ENCODE data around the gene SWT1. TPM values are rescaled to one million over a fixed set of nuclear protein-coding genes. Genes with fewer than 3 reads are reported as not detected.

SWT1 gene
- total and polyA plus RNA-seq, 9 of the 15 experiments (the other 6 are each of a cell fraction or from before 2014, with no cell fraction given), result 1.5 to 3.4 (median 2.3) TPM

DNA sequence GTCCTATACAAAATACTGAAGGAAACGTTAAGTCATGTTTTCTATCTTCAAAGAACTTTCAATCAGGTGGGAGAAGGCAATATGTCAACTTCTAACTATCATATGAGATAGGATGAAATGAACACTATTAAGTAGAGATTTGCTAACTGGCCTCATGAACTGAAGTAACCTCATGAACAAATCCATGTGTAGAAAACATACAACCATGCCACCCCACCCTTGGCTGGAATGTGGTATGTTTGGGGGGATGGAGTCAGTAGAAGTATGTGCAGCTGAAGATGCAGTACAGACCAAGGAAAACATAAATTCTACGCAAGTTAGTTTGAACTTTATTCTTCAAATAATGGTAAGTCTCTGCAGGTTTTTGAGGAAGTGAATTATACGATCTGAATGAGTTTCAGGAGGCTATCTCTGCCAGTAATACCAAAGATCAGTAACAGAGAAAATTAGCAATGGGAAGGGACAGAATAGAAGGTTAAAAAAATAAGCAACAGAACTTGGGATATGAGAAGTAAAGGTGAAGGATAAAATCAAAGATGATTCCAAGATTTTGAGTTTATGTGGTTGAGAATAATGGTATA, 4.7 kb upstream of the SWT1 start (continued):
- TF ChIP-seq, protein P1, sequence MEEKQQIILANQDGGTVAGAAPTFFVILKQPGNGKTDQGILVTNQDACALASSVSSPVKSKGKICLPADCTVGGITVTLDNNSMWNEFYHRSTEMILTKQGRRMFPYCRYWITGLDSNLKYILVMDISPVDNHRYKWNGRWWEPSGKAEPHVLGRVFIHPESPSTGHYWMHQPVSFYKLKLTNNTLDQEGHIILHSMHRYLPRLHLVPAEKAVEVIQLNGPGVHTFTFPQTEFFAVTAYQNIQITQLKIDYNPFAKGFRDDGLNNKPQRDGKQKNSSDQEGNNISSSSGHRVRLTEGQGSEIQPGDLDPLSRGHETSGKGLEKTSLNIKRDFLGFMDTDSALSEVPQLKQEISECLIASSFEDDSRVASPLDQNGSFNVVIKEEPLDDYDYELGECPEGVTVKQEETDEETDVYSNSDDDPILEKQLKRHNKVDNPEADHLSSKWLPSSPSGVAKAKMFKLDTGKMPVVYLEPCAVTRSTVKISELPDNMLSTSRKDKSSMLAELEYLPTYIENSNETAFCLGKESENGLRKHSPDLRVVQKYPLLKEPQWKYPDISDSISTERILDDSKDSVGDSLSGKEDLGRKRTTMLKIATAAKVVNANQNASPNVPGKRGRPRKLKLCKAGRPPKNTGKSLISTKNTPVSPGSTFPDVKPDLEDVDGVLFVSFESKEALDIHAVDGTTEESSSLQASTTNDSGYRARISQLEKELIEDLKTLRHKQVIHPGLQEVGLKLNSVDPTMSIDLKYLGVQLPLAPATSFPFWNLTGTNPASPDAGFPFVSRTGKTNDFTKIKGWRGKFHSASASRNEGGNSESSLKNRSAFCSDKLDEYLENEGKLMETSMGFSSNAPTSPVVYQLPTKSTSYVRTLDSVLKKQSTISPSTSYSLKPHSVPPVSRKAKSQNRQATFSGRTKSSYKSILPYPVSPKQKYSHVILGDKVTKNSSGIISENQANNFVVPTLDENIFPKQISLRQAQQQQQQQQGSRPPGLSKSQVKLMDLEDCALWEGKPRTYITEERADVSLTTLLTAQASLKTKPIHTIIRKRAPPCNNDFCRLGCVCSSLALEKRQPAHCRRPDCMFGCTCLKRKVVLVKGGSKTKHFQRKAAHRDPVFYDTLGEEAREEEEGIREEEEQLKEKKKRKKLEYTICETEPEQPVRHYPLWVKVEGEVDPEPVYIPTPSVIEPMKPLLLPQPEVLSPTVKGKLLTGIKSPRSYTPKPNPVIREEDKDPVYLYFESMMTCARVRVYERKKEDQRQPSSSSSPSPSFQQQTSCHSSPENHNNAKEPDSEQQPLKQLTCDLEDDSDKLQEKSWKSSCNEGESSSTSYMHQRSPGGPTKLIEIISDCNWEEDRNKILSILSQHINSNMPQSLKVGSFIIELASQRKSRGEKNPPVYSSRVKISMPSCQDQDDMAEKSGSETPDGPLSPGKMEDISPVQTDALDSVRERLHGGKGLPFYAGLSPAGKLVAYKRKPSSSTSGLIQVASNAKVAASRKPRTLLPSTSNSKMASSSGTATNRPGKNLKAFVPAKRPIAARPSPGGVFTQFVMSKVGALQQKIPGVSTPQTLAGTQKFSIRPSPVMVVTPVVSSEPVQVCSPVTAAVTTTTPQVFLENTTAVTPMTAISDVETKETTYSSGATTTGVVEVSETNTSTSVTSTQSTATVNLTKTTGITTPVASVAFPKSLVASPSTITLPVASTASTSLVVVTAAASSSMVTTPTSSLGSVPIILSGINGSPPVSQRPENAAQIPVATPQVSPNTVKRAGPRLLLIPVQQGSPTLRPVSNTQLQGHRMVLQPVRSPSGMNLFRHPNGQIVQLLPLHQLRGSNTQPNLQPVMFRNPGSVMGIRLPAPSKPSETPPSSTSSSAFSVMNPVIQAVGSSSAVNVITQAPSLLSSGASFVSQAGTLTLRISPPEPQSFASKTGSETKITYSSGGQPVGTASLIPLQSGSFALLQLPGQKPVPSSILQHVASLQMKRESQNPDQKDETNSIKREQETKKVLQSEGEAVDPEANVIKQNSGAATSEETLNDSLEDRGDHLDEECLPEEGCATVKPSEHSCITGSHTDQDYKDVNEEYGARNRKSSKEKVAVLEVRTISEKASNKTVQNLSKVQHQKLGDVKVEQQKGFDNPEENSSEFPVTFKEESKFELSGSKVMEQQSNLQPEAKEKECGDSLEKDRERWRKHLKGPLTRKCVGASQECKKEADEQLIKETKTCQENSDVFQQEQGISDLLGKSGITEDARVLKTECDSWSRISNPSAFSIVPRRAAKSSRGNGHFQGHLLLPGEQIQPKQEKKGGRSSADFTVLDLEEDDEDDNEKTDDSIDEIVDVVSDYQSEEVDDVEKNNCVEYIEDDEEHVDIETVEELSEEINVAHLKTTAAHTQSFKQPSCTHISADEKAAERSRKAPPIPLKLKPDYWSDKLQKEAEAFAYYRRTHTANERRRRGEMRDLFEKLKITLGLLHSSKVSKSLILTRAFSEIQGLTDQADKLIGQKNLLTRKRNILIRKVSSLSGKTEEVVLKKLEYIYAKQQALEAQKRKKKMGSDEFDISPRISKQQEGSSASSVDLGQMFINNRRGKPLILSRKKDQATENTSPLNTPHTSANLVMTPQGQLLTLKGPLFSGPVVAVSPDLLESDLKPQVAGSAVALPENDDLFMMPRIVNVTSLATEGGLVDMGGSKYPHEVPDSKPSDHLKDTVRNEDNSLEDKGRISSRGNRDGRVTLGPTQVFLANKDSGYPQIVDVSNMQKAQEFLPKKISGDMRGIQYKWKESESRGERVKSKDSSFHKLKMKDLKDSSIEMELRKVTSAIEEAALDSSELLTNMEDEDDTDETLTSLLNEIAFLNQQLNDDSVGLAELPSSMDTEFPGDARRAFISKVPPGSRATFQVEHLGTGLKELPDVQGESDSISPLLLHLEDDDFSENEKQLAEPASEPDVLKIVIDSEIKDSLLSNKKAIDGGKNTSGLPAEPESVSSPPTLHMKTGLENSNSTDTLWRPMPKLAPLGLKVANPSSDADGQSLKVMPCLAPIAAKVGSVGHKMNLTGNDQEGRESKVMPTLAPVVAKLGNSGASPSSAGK (IDR thresholded peaks at IDR 0.05), result no peak
